K562 (cell line): ENCODE results near the gene NOL8. TPM values are rescaled to one million over a fixed set of nuclear protein-coding genes. Genes with fewer than 3 reads are reported as not detected.

Experiments used
- E2F3 ChIP-seq: fragments of 250-450 bp; sonication (Bioruptor Pico); IDR thresholded peaks from 2 replicates; pipeline ENCODE4 v1.4.0; 2020; ENCODE audit warnings: mild to moderate bottlenecking
- HIVEP1 ChIP-seq: fragments of 250-450 bp; sonication (Bioruptor Pico); IDR thresholded peaks from 2 replicates; pipeline ENCODE4 v1.4.0; 2020; ENCODE audit warnings: mild to moderate bottlenecking
- MTA2 ChIP-seq: fragments of 450-650 bp; IDR thresholded peaks from 2 replicates; pipeline ENCODE4 v1.6.1; 2016; ENCODE audit warnings: low read depth
- SREBF1 ChIP-seq: fragments of 150-350 bp; IDR thresholded peaks from 2 replicates; pipeline ENCODE4 v1.6.1; 2014; ENCODE audit warnings: antibody characterized with exemption, low read depth, low read length, borderline replicate concordance
- ZNF551 ChIP-seq: fragments of 250-450 bp; sonication (Bioruptor Pico); IDR thresholded peaks from 2 replicates; pipeline ENCODE4 v1.5.0; 2021; ENCODE audit warnings: mild to moderate bottlenecking, moderate library complexity
- ZNF766 ChIP-seq: fragments of 200-800 bp; sonication (Bioruptor generic); conservative IDR thresholded peaks from 2 replicates; pipeline ENCODE4 v1.6.1; 2016; ENCODE audit warnings: missing genetic modification characterization, missing compliant biosample characterization
- polyA plus RNA-seq, 8 experiments: library from polyadenylated mRNA; depleted of rRNA in 4 of 8; stranded (reverse) in 5 of 8; unstranded in 3 of 8; fragments of >200 nt; fragmentation: Nextera tagmentation in 2 of 8; fragmentation: Illumina TruSeq in 1 of 8; extraction: Ambion mirVana in 2 of 8; extraction: Trizol in 1 of 8; gene quantifications; 2 replicates each; pipeline versions ENCODE4 v1.2.1 to v1.2.3, GENCODE V29; 2011 to 2014; ENCODE audit warnings: inconsistent platforms in 1 of 8, missing spikeins in 1 of 8
- total RNA-seq, 7 experiments: library from RNA; depleted of rRNA in 6 of 7; stranded (reverse); fragments of >200 nt in 6 of 7; fragmentation: Illumina TruSeq in 2 of 7; extraction: Trizol in 2 of 7; gene quantifications; 2 replicates each; pipeline versions ENCODE4 v1.2.1 to v1.2.3, GENCODE V29; 2011 to 2021; ENCODE audit warnings: low replicate concordance in 1 of 7
- TF ChIP-seq, protein P1 (sequence below): sonication (generic); formaldehyde crosslinking; IDR thresholded peaks from 2 replicates; pipeline ENCODE4 v1.8.0; 2022; ENCODE audit warnings: mild to moderate bottlenecking, missing genetic modification reagents, borderline replicate concordance
- TF ChIP-seq, protein P2 (sequence below): fragments of 250-450 bp; sonication (Bioruptor Pico); IDR thresholded peaks from 2 replicates; pipeline ENCODE4 v1.4.0; 2020; ENCODE audit warnings: mild to moderate bottlenecking, moderate library complexity, borderline replicate concordance

The NOL8 gene
- total and polyA plus RNA-seq, 9 of the 15 experiments (the other 6 are each of a cell fraction or from before 2014, with no cell fraction given): 51.3 to 91.5 (median 58.7) TPM

DNA sequence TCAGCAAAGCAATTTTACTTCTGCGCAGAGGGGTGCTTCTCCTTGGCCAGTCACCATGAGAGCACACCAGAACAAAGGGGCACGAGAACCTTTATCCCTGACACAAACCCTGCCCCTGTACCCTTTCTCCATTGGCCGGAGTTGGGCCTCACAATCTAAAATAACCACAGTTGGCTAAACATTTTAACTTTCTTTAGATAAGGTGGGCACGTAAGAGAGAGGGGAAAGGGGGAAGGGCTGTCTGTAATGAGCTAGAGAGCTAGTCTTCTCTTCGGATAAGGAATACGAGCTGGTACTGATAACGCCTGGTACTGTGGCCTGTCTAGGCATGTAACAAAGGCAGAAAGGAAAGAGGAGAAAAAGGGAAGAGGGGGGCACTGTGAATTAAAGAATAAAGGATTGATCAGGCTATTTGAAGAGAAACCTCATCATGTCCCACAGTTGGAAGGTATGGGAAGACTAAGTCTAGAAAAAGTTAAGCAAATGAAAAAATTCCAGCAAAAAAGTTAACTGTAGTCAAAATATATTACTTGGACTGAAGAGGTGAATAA lies 29.8 kb downstream of the NOL8 start (continued):
- TF ChIP-seq, protein P1, sequence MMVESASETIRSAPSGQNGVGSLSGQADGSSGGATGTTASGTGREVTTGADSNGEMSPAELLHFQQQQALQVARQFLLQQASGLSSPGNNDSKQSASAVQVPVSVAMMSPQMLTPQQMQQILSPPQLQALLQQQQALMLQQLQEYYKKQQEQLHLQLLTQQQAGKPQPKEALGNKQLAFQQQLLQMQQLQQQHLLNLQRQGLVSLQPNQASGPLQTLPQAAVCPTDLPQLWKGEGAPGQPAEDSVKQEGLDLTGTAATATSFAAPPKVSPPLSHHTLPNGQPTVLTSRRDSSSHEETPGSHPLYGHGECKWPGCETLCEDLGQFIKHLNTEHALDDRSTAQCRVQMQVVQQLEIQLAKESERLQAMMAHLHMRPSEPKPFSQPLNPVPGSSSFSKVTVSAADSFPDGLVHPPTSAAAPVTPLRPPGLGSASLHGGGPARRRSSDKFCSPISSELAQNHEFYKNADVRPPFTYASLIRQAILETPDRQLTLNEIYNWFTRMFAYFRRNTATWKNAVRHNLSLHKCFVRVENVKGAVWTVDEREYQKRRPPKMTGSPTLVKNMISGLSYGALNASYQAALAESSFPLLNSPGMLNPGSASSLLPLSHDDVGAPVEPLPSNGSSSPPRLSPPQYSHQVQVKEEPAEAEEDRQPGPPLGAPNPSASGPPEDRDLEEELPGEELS (CRISPR knock-in tag): no peak
- TF ChIP-seq HIVEP1 (no peak), ZNF551 (CRISPR knock-in tag) (no peak), SREBF1 (no peak), E2F3 (CRISPR knock-in tag) (no peak), ZNF766 (CRISPR knock-in tag) (no peak), MTA2 (peak; percentile 14; the same call in 1 of the 2 replicates)
- TF ChIP-seq, protein P2, sequence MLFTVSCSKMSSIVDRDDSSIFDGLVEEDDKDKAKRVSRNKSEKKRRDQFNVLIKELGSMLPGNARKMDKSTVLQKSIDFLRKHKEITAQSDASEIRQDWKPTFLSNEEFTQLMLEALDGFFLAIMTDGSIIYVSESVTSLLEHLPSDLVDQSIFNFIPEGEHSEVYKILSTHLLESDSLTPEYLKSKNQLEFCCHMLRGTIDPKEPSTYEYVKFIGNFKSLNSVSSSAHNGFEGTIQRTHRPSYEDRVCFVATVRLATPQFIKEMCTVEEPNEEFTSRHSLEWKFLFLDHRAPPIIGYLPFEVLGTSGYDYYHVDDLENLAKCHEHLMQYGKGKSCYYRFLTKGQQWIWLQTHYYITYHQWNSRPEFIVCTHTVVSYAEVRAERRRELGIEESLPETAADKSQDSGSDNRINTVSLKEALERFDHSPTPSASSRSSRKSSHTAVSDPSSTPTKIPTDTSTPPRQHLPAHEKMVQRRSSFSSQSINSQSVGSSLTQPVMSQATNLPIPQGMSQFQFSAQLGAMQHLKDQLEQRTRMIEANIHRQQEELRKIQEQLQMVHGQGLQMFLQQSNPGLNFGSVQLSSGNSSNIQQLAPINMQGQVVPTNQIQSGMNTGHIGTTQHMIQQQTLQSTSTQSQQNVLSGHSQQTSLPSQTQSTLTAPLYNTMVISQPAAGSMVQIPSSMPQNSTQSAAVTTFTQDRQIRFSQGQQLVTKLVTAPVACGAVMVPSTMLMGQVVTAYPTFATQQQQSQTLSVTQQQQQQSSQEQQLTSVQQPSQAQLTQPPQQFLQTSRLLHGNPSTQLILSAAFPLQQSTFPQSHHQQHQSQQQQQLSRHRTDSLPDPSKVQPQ (CRISPR knock-in tag): no peak
